NCI-H1694 (cell line): ENCODE results near the gene GRK1.

ENCODE experiments used
- DNase-seq: peaks from one replicate; lab custom pipeline; 2025; lab: John Stamatoyannopoulos, UW

GRK1 gene

DNA sequence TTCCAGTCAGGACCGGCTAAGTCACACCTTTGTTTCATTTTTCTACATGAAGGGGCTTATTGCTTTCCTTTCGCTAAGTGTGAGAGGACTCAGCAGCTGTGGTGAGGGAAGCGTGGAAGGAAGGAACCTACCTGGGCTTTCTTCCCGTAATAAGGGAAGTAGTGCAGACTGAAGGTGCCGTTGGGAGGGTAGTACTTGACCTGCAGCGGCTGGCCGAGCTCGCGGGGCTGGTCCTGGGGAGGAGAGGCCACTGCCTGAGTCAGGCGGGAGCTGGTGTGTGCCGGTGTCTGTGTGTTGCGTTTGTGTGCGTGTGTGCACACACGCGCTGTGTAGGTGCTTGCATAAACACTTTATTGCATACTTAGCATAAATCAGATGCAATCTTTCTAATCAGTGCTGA lies 16.7 kb upstream of the GRK1 start:
- no peak for DNase-seq

- DNase-seq, result no peak
Observed at GRCh38 chr13:113650731-113651148, 16.3 kb upstream of the GRK1 start.

GRCh38 chr13:113651511-113652403 lies 15.3 kb upstream of the GRK1 start:
- no peak for DNase-seq

GRCh38 chr13:113652404-113653263 lies 14.4 kb upstream of the GRK1 start:
- no peak for DNase-seq

GRCh38 chr13:113653264-113654174 lies 13.5 kb upstream of the GRK1 start:
- DNase-seq, result no peak

DNA sequence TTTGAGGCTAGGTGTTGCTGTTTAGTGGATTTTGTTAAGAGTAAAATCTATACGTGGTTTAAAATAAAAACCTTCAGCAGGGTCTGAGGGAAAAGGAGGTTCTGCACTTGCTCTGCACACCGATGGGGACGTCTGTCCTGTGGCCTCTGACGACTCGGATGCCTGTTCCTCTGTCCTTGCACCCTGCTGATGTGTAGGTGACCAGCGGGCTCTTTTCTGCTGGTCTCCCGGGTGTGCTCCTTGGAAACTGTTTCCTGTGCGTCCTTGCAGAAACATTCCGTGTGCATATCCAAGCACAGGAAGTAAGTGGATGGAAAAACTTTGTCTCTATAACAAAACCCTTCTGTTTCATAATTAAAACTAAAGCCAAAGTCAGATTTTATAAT lies 12.9 kb upstream of the GRK1 start:
- DNase-seq, result no peak

DNA sequence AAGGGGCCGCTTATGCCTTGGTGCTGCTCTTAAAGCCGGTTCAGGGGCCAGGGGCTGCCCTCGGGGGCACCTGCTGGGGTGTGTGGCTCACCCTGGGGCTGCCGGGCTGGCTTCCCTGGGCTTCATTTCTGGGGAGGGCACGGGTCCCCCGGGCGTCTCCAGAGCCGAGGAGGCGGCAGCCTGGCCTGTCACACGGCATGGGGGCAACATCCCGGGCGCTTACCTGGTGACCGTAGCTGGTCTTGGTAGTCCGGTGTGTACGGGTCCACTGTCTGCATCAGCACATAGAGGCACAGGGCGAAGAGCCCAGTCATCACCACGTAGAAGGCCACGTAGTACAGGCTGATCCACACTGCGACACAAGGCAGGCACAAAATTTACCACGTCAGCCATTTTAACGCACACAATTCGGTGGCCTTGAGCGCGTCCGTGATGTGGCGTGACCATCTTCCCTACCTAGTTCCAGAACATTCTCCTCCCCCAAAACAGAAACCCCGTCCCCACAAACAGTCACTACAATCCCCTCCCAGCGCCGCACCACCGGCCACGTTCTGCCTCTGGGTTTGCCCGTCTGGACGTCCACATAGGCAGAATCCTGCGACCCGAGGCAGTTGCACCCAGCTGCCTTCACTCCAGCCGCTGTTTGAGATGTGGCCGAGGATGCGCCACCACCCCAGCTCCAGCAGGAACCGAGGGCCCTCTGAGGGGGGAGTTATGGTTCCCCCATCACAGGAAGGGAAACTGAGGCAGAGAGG lies 12.3 kb upstream of the GRK1 start:
- no peak for DNase-seq

- DNase-seq, result no peak
Observed at GRCh38 chr13:113655346-113656002, 11.5 kb upstream of the GRK1 start.

GRCh38 chr13:113656003-113656588 lies 10.9 kb upstream of the GRK1 start:
- DNase-seq, result no peak

DNA sequence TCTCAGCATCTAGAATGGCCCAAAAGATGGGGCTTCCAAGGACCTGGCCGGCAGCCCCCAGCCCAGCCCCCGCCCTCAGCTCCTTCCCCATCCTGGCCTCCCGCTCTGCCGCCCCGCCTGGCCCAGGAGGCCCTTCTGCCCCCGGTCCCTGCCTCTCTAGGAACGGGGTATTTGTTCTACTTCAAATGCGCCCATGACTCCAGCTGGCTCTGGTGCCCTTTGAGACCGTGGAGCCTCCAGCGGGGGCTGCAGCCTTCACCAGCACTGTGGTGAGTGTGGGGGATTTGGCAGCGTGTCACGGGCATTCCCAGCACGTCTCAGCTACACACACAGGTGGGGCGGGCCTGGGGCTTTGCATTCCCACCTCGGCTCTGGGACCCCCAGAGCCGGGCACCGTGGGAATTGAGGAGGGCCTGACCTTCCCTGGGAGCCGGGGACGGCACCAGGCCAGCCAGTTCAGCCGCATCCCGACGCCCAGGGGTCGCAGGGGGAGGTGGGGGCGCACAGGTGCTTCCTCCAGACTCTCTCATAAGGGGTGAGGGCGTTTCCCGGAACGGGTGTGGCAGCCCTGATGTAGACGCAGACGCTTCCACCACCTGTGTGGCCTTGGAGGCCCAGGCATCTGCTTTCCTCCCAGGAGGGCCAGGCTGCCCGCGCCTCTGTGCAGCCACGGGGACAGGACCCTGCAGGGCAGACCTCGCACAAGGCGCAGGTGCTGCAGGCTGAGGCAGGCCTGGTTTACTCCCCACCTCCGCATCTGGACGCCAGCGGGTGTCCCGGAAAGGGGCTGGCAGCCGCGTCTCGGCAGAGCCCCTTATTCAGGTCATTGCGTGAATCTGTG lies 10.0 kb upstream of the GRK1 start:
- DNase-seq, result no peak

- DNase-seq, result no peak
Observed at GRCh38 chr13:113657851-113658741, 8.9 kb upstream of the GRK1 start, which contains the start of gene ATP4B. TSS of gene ATP4B (minus strand) at chr13:113658198. CDS start at chr13:113658144, 54 bp downstream.

GRCh38 chr13:113658836-113659235 lies 8.2 kb upstream of the GRK1 start:
- no peak for DNase-seq

DNA sequence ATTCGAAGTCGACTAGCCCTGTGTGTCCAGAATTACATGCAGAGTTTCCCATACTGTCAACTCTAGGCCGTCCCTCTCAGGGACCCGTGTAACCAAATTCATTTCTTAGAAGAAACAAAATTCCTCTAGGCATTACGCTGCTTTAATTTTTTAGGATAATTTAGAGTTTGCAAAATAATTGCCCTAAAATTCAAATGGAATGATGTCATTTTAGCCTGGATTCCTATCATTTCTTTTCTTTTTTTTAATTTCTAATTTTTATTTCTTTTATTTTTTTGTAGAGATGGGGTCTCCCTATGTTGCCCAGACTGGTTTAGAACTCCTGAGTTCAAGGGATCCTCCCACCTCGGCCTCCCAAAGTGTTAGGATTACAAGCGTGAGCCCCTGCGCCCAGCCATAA lies 7.7 kb upstream of the GRK1 start:
- no peak for DNase-seq

DNA sequence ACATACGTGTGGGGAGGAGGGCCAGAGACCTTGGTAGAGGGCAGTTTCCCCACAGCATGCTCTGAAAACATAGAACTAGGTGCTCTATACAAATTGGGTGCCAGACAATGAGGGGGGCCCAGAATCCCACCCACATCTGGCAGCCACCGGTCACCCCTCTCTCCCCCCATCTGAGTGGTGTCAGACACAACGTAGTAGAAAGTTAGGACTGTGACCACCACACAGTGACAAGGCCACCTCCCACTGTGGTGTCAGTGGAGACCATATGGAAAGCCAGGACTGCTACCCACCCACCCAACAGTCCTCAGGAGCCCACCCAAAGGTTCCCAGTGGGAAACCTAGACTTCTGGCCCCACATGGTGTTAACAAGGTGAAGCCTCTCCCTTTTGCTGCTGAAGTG lies 7.0 kb upstream of the GRK1 start:
- DNase-seq, result no peak

DNA sequence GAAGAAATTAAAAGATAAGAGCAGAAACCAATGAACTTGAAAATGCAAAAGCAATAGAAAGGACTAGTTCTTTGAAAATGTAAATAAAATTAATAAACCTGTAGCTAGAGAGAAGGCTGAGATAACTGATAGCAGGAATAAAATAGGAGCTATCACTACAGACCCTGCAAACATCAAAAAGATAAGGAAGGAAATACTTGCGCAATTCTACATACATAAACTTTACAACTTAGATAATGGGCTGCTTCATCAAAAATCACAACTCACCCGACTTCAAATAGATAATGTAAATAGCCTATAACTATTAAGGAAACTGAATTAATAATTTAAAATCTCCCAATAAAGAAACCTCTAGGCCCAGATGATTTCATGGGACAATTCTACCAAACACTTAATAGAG lies 5.5 kb upstream of the GRK1 start:
- DNase-seq, result no peak

- DNase-seq, result peak; percentile 37
Observed at GRCh38 chr13:113663934-113664333, 3.1 kb upstream of the GRK1 start.

DNA sequence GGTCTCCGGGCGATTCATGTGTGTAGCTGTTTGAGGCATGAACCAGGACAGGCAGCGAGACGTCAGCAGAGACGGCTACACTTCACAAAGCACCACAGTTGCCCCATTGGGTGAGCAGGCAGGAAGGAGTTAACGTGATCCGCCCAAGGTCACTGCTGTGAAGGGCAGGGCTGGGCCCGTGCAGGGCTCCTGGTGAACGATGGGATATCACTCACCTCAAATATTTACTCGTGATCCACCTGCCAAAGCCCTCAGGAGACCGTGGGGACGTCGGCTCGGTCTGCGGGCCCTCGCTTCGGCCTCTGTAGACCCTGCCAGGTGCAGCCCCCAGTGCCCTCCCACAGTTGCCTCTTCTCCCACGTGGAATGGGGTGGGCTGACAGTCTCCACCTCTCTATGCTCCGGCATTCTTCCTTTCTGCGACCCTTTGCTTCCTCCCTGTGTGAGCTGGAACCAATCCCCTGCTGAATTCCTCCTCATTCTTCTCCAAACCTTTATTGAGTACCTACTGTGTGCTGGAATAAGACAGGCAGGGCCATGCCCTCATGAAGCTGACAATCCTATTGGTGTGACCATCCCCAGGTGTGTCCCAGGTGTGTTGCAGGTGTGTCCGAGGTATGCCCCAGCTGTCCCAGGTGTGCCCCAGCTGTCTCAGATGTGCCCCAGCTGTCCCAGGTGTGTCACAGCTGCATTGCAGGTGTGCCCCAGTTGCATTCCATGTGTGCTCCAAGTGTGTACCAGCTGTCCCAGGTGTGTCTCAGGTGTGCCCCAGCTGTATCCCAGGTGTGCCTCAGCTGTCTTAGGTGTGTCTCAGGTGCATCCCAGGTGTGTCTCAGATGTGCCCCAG lies 2.0 kb upstream of the GRK1 start:
- DNase-seq, result no peak
